Measurements from ENCODE around the gene IRF8.

DNA sequence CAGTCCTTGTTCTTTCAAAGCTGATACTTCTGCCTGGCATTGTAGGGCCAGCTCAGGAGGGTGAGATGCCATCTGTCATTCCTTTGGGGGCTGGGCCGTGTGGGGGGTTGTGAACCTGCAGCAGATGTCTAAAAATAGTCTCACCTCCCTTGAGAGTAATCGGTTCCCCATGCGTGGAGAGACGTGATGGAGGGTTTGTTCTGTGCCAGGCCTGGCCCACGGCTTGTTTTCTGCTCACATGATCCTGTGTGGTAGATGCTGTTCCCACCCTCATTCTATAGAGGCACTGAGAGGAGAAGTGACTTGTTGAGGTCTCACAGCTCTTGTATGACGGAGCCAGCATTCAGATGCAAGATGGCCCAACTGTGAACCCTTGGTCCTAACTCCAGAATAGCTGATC is 4.6 kb downstream of the IRF8 start:
- TF ChIP-seq, protein P1, sequence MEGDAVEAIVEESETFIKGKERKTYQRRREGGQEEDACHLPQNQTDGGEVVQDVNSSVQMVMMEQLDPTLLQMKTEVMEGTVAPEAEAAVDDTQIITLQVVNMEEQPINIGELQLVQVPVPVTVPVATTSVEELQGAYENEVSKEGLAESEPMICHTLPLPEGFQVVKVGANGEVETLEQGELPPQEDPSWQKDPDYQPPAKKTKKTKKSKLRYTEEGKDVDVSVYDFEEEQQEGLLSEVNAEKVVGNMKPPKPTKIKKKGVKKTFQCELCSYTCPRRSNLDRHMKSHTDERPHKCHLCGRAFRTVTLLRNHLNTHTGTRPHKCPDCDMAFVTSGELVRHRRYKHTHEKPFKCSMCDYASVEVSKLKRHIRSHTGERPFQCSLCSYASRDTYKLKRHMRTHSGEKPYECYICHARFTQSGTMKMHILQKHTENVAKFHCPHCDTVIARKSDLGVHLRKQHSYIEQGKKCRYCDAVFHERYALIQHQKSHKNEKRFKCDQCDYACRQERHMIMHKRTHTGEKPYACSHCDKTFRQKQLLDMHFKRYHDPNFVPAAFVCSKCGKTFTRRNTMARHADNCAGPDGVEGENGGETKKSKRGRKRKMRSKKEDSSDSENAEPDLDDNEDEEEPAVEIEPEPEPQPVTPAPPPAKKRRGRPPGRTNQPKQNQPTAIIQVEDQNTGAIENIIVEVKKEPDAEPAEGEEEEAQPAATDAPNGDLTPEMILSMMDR (conservative IDR thresholded peaks at IDR 0.05; ENCODE audit: low read length) = no peak
- TF ChIP-seq EZH2phosphoT487 (IDR thresholded peaks at IDR 0.05; ENCODE audit: borderline replicate concordance) = no peak
